ENCODE data around the gene MFSD6.

The MFSD6 gene

GRCh38 chr2:190431907-190432306 lies 23.8 kb downstream of the MFSD6 start:
- peaks cover 17% of the 10 kb centered on the region for H3K36me3 Mint-ChIP-seq (ENCODE audit: insufficient read depth)
- peak overlapping the region in 1 of 2 donors; percentile 12 for H3K4me3 Mint-ChIP-seq
- H3K27ac Mint-ChIP-seq, result peak overlapping the region; percentile 24 to 59
- no peaks in the 10 kb centered on the region for H3K27me3 Mint-ChIP-seq
- H3K9me3 Mint-ChIP-seq, result no peaks in the 10 kb centered on the region
- DNase-seq (no peak), ATAC-seq (replicated peaks) (no peak)
- H3K4me1 Mint-ChIP-seq (ENCODE audit: low read depth in 2 of 2), result peaks cover 41 to 59% of the 10 kb centered on the region in 2 donors

- H3K36me3 Mint-ChIP-seq (ENCODE audit: insufficient read depth), result peaks cover 23% of the 10 kb centered on the region
- no peak for DNase-seq
- H3K9me3 Mint-ChIP-seq, result no peaks in the 10 kb centered on the region
- peaks cover 37 to 59% of the 10 kb centered on the region in 2 donors for H3K4me1 Mint-ChIP-seq (ENCODE audit: low read depth in 2 of 2)
- H3K27ac Mint-ChIP-seq, result peak overlapping the region; percentile 6 to 59
- H3K4me3 Mint-ChIP-seq, result peak overlapping the region in 1 of 2 donors; percentile 1
- peak; percentile 26 for ATAC-seq (replicated peaks)
- H3K27me3 Mint-ChIP-seq, result no peaks in the 10 kb centered on the region
Observed at GRCh38 chr2:190432567-190433231, 24.5 kb downstream of the MFSD6 start.

GRCh38 chr2:190435031-190435670 lies 27.0 kb downstream of the MFSD6 start:
- Mint-ChIP-seq H3K9me3 (no peaks in the 10 kb centered on the region), H3K36me3 (ENCODE audit: insufficient read depth) (peaks cover 30% of the 10 kb centered on the region), H3K27me3 (no peaks in the 10 kb centered on the region), H3K27ac (peak overlapping the region in 1 of 2 donors; percentile 91), H3K4me1 (ENCODE audit: low read depth in 2 of 2) (peaks cover 50 to 75% of the 10 kb centered on the region in 2 donors), H3K4me3 (peak overlapping the region in 1 of 2 donors; percentile 4)
- ATAC-seq (replicated peaks) (no peak), DNase-seq (no peak)

- Mint-ChIP-seq H3K27me3 (no peaks in the 10 kb centered on the region), H3K9me3 (no peaks in the 10 kb centered on the region), H3K27ac (peak overlapping the region in 1 of 2 donors; percentile 91), H3K36me3 (ENCODE audit: insufficient read depth) (peaks cover 30% of the 10 kb centered on the region), H3K4me3 (no peak overlapping the region), H3K4me1 (ENCODE audit: low read depth in 2 of 2) (peaks cover 52 to 84% of the 10 kb centered on the region in 2 donors)
- no peak for DNase-seq
- peak; percentile 12 for ATAC-seq (replicated peaks)
Observed at GRCh38 chr2:190436557-190436956, 28.4 kb downstream of the MFSD6 start.

GRCh38 chr2:190440113-190440512 lies 32.0 kb downstream of the MFSD6 start:
- peaks cover 30% of the 10 kb centered on the region for H3K36me3 Mint-ChIP-seq (ENCODE audit: insufficient read depth)
- DNase-seq (no peak), ATAC-seq (replicated peaks) (no peak)
- peak overlapping the region in 1 of 2 donors; percentile 55 for H3K4me3 Mint-ChIP-seq
- H3K27ac Mint-ChIP-seq, result no peak overlapping the region
- H3K9me3 Mint-ChIP-seq, result no peaks in the 10 kb centered on the region
- peaks cover 52 to 90% of the 10 kb centered on the region in 2 donors for H3K4me1 Mint-ChIP-seq (ENCODE audit: low read depth in 2 of 2)
- H3K27me3 Mint-ChIP-seq, result no peaks in the 10 kb centered on the region

- ATAC-seq (replicated peaks) (no peak), DNase-seq (no peak)
- Mint-ChIP-seq H3K4me3 (peak overlapping the region; percentile 45 to 49), H3K36me3 (ENCODE audit: insufficient read depth) (peaks cover 18% of the 10 kb centered on the region), H3K27me3 (no peaks in the 10 kb centered on the region), H3K9me3 (no peaks in the 10 kb centered on the region), H3K27ac (peak overlapping the region; percentile 88 to 90), H3K4me1 (ENCODE audit: low read depth in 2 of 2) (peaks cover 47 to 82% of the 10 kb centered on the region in 2 donors)
Observed at GRCh38 chr2:190441564-190441963, 33.4 kb downstream of the MFSD6 start.

GRCh38 chr2:190443055-190443454 lies 34.9 kb downstream of the MFSD6 start:
- H3K4me3 Mint-ChIP-seq, result peak overlapping the region in 1 of 2 donors; percentile 4
- H3K27ac Mint-ChIP-seq, result peak overlapping the region in 1 of 2 donors; percentile 79
- no peaks in the 10 kb centered on the region for H3K27me3 Mint-ChIP-seq
- H3K4me1 Mint-ChIP-seq (ENCODE audit: low read depth in 2 of 2), result peaks cover 46 to 83% of the 10 kb centered on the region in 2 donors
- H3K36me3 Mint-ChIP-seq (ENCODE audit: insufficient read depth), result peaks cover 7% of the 10 kb centered on the region
- ATAC-seq (replicated peaks) (no peak), DNase-seq (no peak)
- H3K9me3 Mint-ChIP-seq, result no peaks in the 10 kb centered on the region

- Mint-ChIP-seq H3K4me1 (ENCODE audit: low read depth in 2 of 2) (peaks cover 43 to 79% of the 10 kb centered on the region in 2 donors), H3K27ac (peak overlapping the region; percentile 16 to 79), H3K36me3 (ENCODE audit: insufficient read depth) (no peaks in the 10 kb centered on the region), H3K4me3 (peak overlapping the region in 1 of 2 donors; percentile 23), H3K9me3 (no peaks in the 10 kb centered on the region), H3K27me3 (no peaks in the 10 kb centered on the region)
- ATAC-seq (replicated peaks) (no peak), DNase-seq (no peak)
Observed at GRCh38 chr2:190443778-190444481, 35.8 kb downstream of the MFSD6 start.

GRCh38 chr2:190444976-190445375 lies 36.8 kb downstream of the MFSD6 start:
- Mint-ChIP-seq H3K9me3 (no peaks in the 10 kb centered on the region), H3K4me1 (ENCODE audit: low read depth in 2 of 2) (peaks cover 37 to 70% of the 10 kb centered on the region in 2 donors), H3K36me3 (ENCODE audit: insufficient read depth) (no peaks in the 10 kb centered on the region), H3K27me3 (no peaks in the 10 kb centered on the region), H3K27ac (peak overlapping the region in 1 of 2 donors; percentile 79), H3K4me3 (peak overlapping the region in 1 of 2 donors; percentile 15)
- DNase-seq, result no peak
- ATAC-seq (replicated peaks), result no peak

- Mint-ChIP-seq H3K4me3 (peak overlapping the region in 1 of 2 donors; percentile 16), H3K27ac (peak overlapping the region in 1 of 2 donors; percentile 29), H3K27me3 (no peaks in the 10 kb centered on the region), H3K4me1 (ENCODE audit: low read depth in 2 of 2) (peaks cover 37 to 65% of the 10 kb centered on the region in 2 donors), H3K36me3 (ENCODE audit: insufficient read depth) (no peaks in the 10 kb centered on the region), H3K9me3 (no peaks in the 10 kb centered on the region)
- no peak for ATAC-seq (replicated peaks)
- no peak for DNase-seq
Observed at GRCh38 chr2:190446193-190446592, 38.0 kb downstream of the MFSD6 start.

GRCh38 chr2:190446750-190447516 lies 38.8 kb downstream of the MFSD6 start:
- Mint-ChIP-seq H3K27me3 (no peaks in the 10 kb centered on the region), H3K27ac (peak overlapping the region in 1 of 2 donors; percentile 61), H3K36me3 (ENCODE audit: insufficient read depth) (no peaks in the 10 kb centered on the region), H3K4me1 (ENCODE audit: low read depth in 2 of 2) (peaks cover 35 to 65% of the 10 kb centered on the region in 2 donors), H3K9me3 (no peaks in the 10 kb centered on the region), H3K4me3 (peak overlapping the region in 1 of 2 donors; percentile 16)
- ATAC-seq (replicated peaks) (no peak), DNase-seq (no peak)

- peak overlapping the region in 1 of 2 donors; percentile 61 for H3K27ac Mint-ChIP-seq
- H3K4me3 Mint-ChIP-seq, result no peak overlapping the region
- H3K9me3 Mint-ChIP-seq, result no peaks in the 10 kb centered on the region
- no peaks in the 10 kb centered on the region for H3K27me3 Mint-ChIP-seq
- ATAC-seq (replicated peaks), result no peak
- H3K36me3 Mint-ChIP-seq (ENCODE audit: insufficient read depth), result no peaks in the 10 kb centered on the region
- no peak for DNase-seq
- peaks cover 34 to 65% of the 10 kb centered on the region in 2 donors for H3K4me1 Mint-ChIP-seq (ENCODE audit: low read depth in 2 of 2)
Observed at GRCh38 chr2:190447766-190448165, 39.6 kb downstream of the MFSD6 start.

- H3K27me3 Mint-ChIP-seq, result no peaks in the 10 kb centered on the region
- no peaks in the 10 kb centered on the region for H3K36me3 Mint-ChIP-seq (ENCODE audit: insufficient read depth)
- ATAC-seq (replicated peaks) (no peak), DNase-seq (no peak)
- no peak overlapping the region for H3K4me3 Mint-ChIP-seq
- H3K4me1 Mint-ChIP-seq (ENCODE audit: low read depth in 2 of 2), result peaks cover 26 to 62% of the 10 kb centered on the region in 2 donors
- no peaks in the 10 kb centered on the region for H3K9me3 Mint-ChIP-seq
- H3K27ac Mint-ChIP-seq, result no peak overlapping the region
Observed at GRCh38 chr2:190449925-190450324, 41.8 kb downstream of the MFSD6 start.
